Testis (tissue), 3 donors: ENCODE measurements around the gene KHK. TPM values are rescaled to one million over a fixed set of nuclear protein-coding genes. Genes with fewer than 3 reads are reported as not detected.

Experiments used
- DNase-seq: peaks from one replicate; pipeline ENCODE4 v3.0.0-alpha.2; 2019
- H3K27ac ChIP-seq, 2 donors: fragments of 200-600 bp; sonication (generic); one replicate each; pipeline ENCODE4 v1.5.1; 2019
- H3K27me3 ChIP-seq: fragments of 200-600 bp; sonication (generic); one replicate; pipeline ENCODE4 v1.5.1; 2019
- H3K36me3 ChIP-seq: fragments of 200-600 bp; sonication (generic); one replicate; pipeline ENCODE4 v1.5.1; 2017; ENCODE audit warnings: low read depth; ENCODE audit errors: missing control alignments
- H3K4me1 ChIP-seq: fragments of 200-600 bp; sonication (generic); one replicate; pipeline ENCODE4 v1.5.1; 2019
- H3K4me3 ChIP-seq, 2 donors: fragments of 200-600 bp; sonication (generic); one replicate each; pipeline ENCODE4 v1.5.1; 2017 to 2019
- H3K9me3 ChIP-seq: fragments of 200-600 bp; sonication (generic); one replicate; pipeline ENCODE4 v1.5.1; 2017
- CTCF ChIP-seq, 3 experiments: fragments of 450-650 bp in 2 of 3; fragments of 200-600 bp in 1 of 3; sonication (generic) in 1 of 3; IDR thresholded peaks; one replicate each; pipeline ENCODE4 v1.5.1; 2016 to 2019; ENCODE audit warnings: antibody characterized with exemption in 3 of 3, mild to moderate bottlenecking in 2 of 3, moderate library complexity in 1 of 3
- POLR2A ChIP-seq: fragments of 450-650 bp; IDR thresholded peaks from one replicate; pipeline ENCODE4 v1.6.1; 2017; ENCODE audit warnings: antibody characterized with exemption, mild to moderate bottlenecking, moderate library complexity
- WGBS, 2 donors: methylation state at CpG; one replicate each; pipeline ENCODE4 v1.1.5; 2018; 5-methylcytosine and 5-hydroxymethylcytosine counted together
- intact Hi-C: fragments of 100-400 bp; cut with DNase I; formaldehyde crosslinking; loops from one replicate; pipeline ENCODE4 v1.15.1; 2023; ENCODE audit warnings: low total_unique reads
- polyA plus RNA-seq: library from polyadenylated mRNA; stranded (reverse); fragments of 350-450 nt; fragmentation: Illumina TruSeq; extraction: RNeasy Lipid Tissue Mini Kit (QIAGEN cat#74804); gene quantifications from one replicate; pipeline ENCODE4 v1.2.3, GENCODE V29; 2014; ENCODE audit warnings: low read depth, low replicate concordance; ENCODE audit not compliant: insufficient read depth
- total RNA-seq, 2 donors: library from RNA; depleted of rRNA; stranded (reverse); fragments of >200 nt; gene quantifications; one replicate each; pipeline ENCODE4 v1.2.3, GENCODE V29; 2016

Gene KHK
- total and polyA plus RNA-seq, 3 donors from 2014 or later: 5.3 to 13.4 (median 11.5) TPM

- DNase-seq: no peak
- H3K4me3 ChIP-seq: no peak overlapping the region
- 81% methylated on average over 11 of the region's 11 CpGs for WGBS, 2 donors
- no peaks in the 10 kb centered on the region for H3K27me3 ChIP-seq
- intact Hi-C loops: no loop called here
- H3K9me3 ChIP-seq: no peaks in the 10 kb centered on the region
- no peaks in the 10 kb centered on the region for H3K36me3 ChIP-seq
- H3K4me1 ChIP-seq: peaks cover 8% of the 10 kb centered on the region
- TF ChIP-seq POLR2A (no peak), CTCF (IDR thresholded peaks at IDR 0.05) (no peak)
- H3K27ac ChIP-seq: no peak overlapping the region
Measured at GRCh38 chr2:27053321-27053720, 33.3 kb upstream of the KHK start.

GRCh38 chr2:27053776-27054175, 32.8 kb upstream of the KHK start:
- 84 to 92% methylated on average over 8 of the region's 8 CpGs for WGBS, 2 donors
- H3K4me3 ChIP-seq: no peak overlapping the region
- DNase-seq: no peak
- no peaks in the 10 kb centered on the region for H3K9me3 ChIP-seq
- peaks cover 8% of the 10 kb centered on the region for H3K4me1 ChIP-seq
- H3K27ac ChIP-seq: no peak overlapping the region
- intact Hi-C loops: no loop called here
- H3K27me3 ChIP-seq: no peaks in the 10 kb centered on the region
- no peaks in the 10 kb centered on the region for H3K36me3 ChIP-seq
- TF ChIP-seq CTCF (IDR thresholded peaks at IDR 0.05) (no peak), POLR2A (no peak)

GRCh38 chr2:27054721-27055120, 31.9 kb upstream of the KHK start:
- H3K4me1 ChIP-seq: peaks cover 8% of the 10 kb centered on the region
- no peaks in the 10 kb centered on the region for H3K9me3 ChIP-seq
- no peak overlapping the region for H3K4me3 ChIP-seq
- no peak for TF ChIP-seq POLR2A
- TF ChIP-seq CTCF (IDR thresholded peaks at IDR 0.05): no peak
- H3K36me3 ChIP-seq: no peaks in the 10 kb centered on the region
- WGBS, 2 donors: 93 to 97% methylated on average over 11 of the region's 11 CpGs
- DNase-seq: no peak
- H3K27me3 ChIP-seq: no peaks in the 10 kb centered on the region
- no peak overlapping the region for H3K27ac ChIP-seq
- intact Hi-C loops: no loop called here

- no peak for DNase-seq
- intact Hi-C loops: no loop called here
- no peaks in the 10 kb centered on the region for H3K27me3 ChIP-seq
- TF ChIP-seq CTCF (IDR thresholded peaks at IDR 0.05): no peak
- no peak for TF ChIP-seq POLR2A
- H3K4me3 ChIP-seq: no peak overlapping the region
- H3K36me3 ChIP-seq: no peaks in the 10 kb centered on the region
- 88 to 92% methylated on average over 6 of the region's 6 CpGs for WGBS, 2 donors
- H3K4me1 ChIP-seq: peaks cover 5% of the 10 kb centered on the region
- H3K27ac ChIP-seq: no peak overlapping the region
- no peaks in the 10 kb centered on the region for H3K9me3 ChIP-seq
Measured at GRCh38 chr2:27057184-27057583, 29.4 kb upstream of the KHK start.

- TF ChIP-seq POLR2A (no peak), CTCF (IDR thresholded peaks at IDR 0.05) (no peak)
- intact Hi-C loops: no loop called here
- 90 to 98% methylated on average over 5 to 10 of the region's 10 CpGs for WGBS, 2 donors
- H3K27ac ChIP-seq: no peak overlapping the region
- peaks cover 5% of the 10 kb centered on the region for H3K4me1 ChIP-seq
- DNase-seq: no peak
- H3K9me3 ChIP-seq: no peaks in the 10 kb centered on the region
- H3K4me3 ChIP-seq: no peak overlapping the region
- no peaks in the 10 kb centered on the region for H3K27me3 ChIP-seq
- H3K36me3 ChIP-seq: no peaks in the 10 kb centered on the region
Measured at GRCh38 chr2:27058210-27058609, 28.4 kb upstream of the KHK start.
